ENCODE data around the gene OR10D3.

Gene OR10D3

DNA sequence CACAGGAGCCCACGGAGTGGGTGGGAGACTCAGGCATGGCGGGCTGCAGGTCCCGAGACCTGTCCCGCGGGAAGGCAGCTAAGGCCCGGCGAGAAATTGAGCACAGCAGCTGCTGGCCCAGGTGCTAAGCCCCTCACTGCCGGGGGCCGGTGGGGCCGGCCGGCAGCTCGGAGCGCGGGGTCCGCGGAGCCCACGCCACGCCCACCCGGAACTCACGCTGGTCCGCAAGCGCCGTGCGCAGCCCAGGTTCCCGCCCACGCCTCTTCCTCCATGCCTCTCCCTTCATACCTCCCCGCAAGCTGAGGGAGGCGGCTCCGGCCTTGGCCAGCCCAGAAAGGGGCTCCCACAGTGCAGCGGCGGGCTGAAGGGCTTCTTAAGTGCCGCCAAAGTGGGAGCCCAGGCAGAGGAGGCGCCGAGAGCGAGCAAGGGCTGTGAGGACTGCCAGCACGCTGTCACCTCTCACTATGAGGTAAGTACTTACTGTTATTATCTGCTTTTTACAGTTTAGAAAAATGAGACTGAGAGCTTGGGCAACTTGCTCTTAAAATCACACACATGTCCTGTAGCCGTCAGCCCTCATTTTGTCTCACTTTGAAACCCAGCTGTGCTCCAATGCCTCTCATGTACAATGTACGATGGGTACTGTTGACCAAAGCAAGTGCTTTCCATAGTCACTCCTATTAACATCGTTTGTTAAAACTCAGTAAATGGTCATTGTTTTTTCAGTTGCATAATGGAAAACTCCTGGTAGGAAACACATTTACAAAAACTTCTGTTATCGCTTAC, 12.2 kb upstream of the OR10D3 start:
- Mint-ChIP-seq H3K27me3 (ENCODE audit: low read depth, poor library complexity) (peaks cover 34% of the 10 kb centered on the region), H3K9me3 (peaks cover 10% of the 10 kb centered on the region), H3K27ac (no peak overlapping the region), H3K36me3 (ENCODE audit: low read depth) (peaks cover 9% of the 10 kb centered on the region), H3K4me3 (no peak overlapping the region), H3K4me1 (peaks cover 45% of the 10 kb centered on the region)
- no peak for DNase-seq
- no peak for TF ChIP-seq CTCF (IDR thresholded peaks at IDR 0.05)

GRCh38 chr11:124172101-124172500, 11.0 kb upstream of the OR10D3 start:
- Mint-ChIP-seq H3K4me1 (peaks cover 45% of the 10 kb centered on the region), H3K27me3 (ENCODE audit: low read depth, poor library complexity) (peaks cover 23% of the 10 kb centered on the region), H3K27ac (no peak overlapping the region), H3K36me3 (ENCODE audit: low read depth) (peaks cover 9% of the 10 kb centered on the region), H3K9me3 (peaks cover 10% of the 10 kb centered on the region), H3K4me3 (no peak overlapping the region)
- TF ChIP-seq CTCF (IDR thresholded peaks at IDR 0.05) = no peak
- no peak for DNase-seq

DNA sequence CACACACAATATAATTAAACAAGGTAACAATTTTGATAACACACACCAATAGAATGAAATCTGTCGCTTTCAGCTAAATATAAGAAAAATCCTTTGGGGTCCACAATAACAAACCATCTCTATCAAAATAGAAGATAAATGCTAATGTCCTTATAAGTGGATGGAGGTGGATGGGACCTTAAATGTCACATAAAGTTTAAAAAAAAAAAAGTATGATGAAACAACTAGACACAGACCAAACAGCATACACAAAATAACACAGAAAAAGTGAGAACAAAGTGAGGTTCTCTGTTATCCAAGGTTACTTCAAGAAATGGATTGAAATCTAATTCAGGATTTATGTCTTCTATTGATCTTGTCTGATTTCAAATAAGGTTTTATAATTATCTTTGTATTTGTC, 10.5 kb upstream of the OR10D3 start:
- Mint-ChIP-seq H3K36me3 (ENCODE audit: low read depth) (peaks cover 9% of the 10 kb centered on the region), H3K27ac (no peak overlapping the region), H3K9me3 (peaks cover 10% of the 10 kb centered on the region), H3K27me3 (ENCODE audit: low read depth, poor library complexity) (peaks cover 20% of the 10 kb centered on the region), H3K4me1 (peaks cover 42% of the 10 kb centered on the region), H3K4me3 (no peak overlapping the region)
- DNase-seq = no peak
- TF ChIP-seq CTCF (IDR thresholded peaks at IDR 0.05) = no peak

DNA sequence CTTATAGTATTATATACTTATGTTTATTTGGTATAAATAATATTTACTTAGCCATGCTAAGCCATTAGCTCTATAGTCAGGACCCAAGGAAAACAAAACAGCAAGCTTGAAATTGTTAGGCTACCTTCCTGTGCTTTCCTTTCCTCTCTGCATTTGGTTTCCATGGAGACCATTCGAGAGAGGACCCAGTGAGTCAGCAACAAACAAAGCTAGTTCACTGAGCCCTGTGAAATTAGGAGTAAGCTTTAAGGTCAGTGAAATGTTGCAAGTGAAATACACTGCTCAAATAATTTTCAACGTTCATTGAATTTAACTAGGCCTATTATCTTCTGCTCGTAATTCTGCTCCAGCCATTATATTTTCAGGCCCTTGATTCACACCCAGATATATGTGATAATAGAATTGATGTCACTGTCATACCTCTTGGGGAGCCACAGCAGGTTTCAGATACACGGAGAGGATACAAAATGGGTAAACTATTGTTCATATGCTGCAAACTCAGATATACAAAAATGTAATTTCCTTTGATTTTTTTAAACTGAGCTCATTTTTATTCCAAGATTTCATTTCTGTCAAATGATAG, 9.1 kb upstream of the OR10D3 start:
- Mint-ChIP-seq H3K36me3 (ENCODE audit: low read depth) (peaks cover 9% of the 10 kb centered on the region), H3K27me3 (ENCODE audit: low read depth, poor library complexity) (peaks cover 7% of the 10 kb centered on the region), H3K4me1 (peaks cover 37% of the 10 kb centered on the region), H3K9me3 (peaks cover 10% of the 10 kb centered on the region), H3K27ac (no peak overlapping the region), H3K4me3 (no peak overlapping the region)
- DNase-seq = peak; percentile 18
- no peak for TF ChIP-seq CTCF (IDR thresholded peaks at IDR 0.05)

- no peak for DNase-seq
- no peak for TF ChIP-seq CTCF (IDR thresholded peaks at IDR 0.05)
- H3K27ac Mint-ChIP-seq = no peak overlapping the region
- H3K36me3 Mint-ChIP-seq (ENCODE audit: low read depth) = no peaks in the 10 kb centered on the region
- peaks cover 25% of the 10 kb centered on the region for H3K4me1 Mint-ChIP-seq
- H3K27me3 Mint-ChIP-seq (ENCODE audit: low read depth, poor library complexity) = peaks cover 8% of the 10 kb centered on the region
- no peak overlapping the region for H3K4me3 Mint-ChIP-seq
- H3K9me3 Mint-ChIP-seq = peaks cover 4% of the 10 kb centered on the region
These were observed 6.0 kb upstream of the OR10D3 start for GRCh38 chr11:124176925-124177715.

Measured in nephron progenitor cell (in vitro differentiated cells).